HG03565 (cell line): ENCODE measurements around the gene DOCK11.
"Not testable (repeated sequence)": the region's sequence is repeated elsewhere in the genome, so short reads cannot be mapped to it uniquely, and the experiment has no call there.

Experiments
- ATAC-seq: cut with Tn5 transposase; IDR thresholded peaks from one replicate; pipeline ENCODE4 v1.9.1; 2021; ENCODE audit warnings: mild to moderate bottlenecking, moderate library complexity; ENCODE audit not compliant: unreplicated experiment

The DOCK11 gene

GRCh38 chrX:118495061-118495921 lies at the start of gene DOCK11:
Gene DOCK11, plus strand, starts transcription at chrX:118495815. Its CDS starts 157 bp downstream, at chrX:118495972.
- ATAC-seq = peak; percentile 45

GRCh38 chrX:118448273-118448783 lies 47.3 kb upstream of the DOCK11 start:
- ATAC-seq = no peak

DNA sequence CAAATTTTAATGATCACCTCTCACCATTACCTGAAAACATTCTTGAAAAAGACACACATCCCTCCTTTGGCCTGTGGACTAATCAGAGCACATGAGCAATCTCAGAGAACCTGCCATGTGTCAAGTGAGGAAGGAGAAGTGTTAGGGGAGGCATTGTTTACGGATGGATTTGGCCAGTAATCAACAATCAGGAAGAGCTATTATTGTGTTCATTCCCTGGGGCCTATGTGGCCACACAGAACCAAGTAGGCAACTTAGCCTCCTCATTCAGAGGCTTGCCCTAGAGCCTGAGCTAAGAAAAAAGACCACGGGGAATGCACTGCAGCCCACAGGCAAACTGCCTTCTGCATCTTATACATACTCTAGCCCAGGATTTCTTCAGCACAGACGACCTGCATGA lies 40.6 kb upstream of the DOCK11 start:
- ATAC-seq = no peak

GRCh38 chrX:118459494-118459893 lies 36.1 kb upstream of the DOCK11 start:
- ATAC-seq = no peak

- no peak for ATAC-seq
Observed at GRCh38 chrX:118464501-118464900, 31.1 kb upstream of the DOCK11 start.

DNA sequence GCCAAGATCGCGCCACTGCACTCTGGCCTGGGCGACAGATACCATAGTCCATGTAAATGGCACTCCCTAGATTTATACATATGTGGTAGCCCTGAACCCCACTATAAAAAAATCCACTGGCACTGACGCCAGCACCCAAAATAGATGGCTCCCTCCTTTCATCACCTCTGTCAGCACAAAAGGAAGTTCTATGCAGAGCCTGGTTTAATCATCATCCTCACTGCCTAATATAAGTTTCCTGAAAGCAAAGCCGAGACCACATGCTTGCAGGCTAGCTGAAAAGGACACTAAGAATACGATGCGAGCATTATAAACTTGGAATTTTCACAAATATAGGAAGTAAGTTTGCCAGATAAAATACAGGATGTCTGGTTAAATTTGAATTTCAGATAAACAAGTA lies 27.5 kb upstream of the DOCK11 start:
- ATAC-seq = no peak

GRCh38 chrX:118470721-118471347 lies 24.8 kb upstream of the DOCK11 start:
- not testable (repeated sequence) for ATAC-seq

- no peak for ATAC-seq
Observed at GRCh38 chrX:118474586-118474985, 21.0 kb upstream of the DOCK11 start.

DNA sequence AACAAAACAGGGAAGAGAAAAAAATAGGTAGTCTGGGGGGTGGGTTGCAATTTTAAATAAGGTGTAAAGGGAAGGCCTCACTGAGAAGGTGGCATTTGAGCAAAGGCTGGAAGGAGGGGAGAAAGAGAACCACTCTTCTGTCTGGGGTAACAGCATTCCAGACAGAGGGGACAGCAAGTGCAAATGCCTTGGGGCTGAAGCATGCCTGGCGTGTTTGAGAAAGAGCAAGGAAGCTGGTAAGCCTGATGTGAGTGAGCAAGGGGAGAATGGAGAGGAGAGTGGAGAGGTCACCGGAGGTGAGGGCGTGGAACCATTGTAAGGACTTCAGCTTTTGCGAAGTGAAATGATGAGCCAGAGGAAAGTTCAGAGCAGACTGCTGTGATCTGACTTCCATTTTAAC lies 19.7 kb upstream of the DOCK11 start:
- no peak for ATAC-seq

- no peak for ATAC-seq
Observed at GRCh38 chrX:118480172-118480571, 15.4 kb upstream of the DOCK11 start.

DNA sequence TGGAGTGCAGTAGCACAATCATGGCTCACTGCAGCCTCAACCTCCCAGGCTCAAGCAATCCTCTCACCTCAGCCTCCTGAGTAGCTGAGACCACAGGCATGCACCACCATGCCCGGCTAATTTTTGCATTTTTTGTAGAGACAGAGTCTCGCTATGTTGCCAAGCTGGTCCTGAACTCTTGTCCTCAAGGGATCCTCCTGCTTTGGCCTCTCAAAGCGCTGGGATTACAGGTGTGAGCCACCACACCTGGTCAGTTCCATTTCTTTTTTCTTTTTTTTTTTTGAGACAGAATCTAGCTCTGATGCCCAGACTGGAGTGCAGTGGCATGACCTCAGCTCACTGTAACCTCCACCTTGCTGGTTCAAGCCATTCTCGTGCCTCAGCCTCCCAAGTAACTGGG lies 13.2 kb upstream of the DOCK11 start:
- not testable (repeated sequence) for ATAC-seq

- no peak for ATAC-seq
Observed at GRCh38 chrX:118484216-118484903, 11.3 kb upstream of the DOCK11 start.

- ATAC-seq = not testable (repeated sequence)
Observed at GRCh38 chrX:118486693-118487092, 8.9 kb upstream of the DOCK11 start.

DNA sequence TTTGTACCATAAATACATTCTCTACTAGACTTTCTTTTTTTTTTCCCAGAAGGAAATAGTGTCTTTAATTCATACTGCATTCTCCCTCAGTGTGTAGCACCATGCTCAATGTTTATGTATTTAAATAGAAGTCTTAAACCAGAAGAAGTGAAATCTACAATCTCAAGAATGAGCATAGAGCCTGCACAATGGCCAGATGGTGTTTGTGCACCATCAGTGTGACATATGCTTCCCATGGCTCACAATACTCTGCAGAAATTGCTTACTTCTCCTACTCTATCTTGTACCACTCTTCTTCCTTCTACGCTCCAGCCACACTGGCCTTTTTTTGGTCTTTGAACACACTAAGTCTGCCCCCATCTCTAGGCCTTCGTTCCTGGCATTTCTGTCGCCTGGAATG lies 2.6 kb upstream of the DOCK11 start:
- ATAC-seq = no peak

GRCh38 chrX:118493653-118494297 lies 1.8 kb upstream of the DOCK11 start:
- no peak for ATAC-seq

- peak; percentile 56 for ATAC-seq
Observed at GRCh38 chrX:118495958-118496762, 545 bp downstream of the DOCK11 start.

DNA sequence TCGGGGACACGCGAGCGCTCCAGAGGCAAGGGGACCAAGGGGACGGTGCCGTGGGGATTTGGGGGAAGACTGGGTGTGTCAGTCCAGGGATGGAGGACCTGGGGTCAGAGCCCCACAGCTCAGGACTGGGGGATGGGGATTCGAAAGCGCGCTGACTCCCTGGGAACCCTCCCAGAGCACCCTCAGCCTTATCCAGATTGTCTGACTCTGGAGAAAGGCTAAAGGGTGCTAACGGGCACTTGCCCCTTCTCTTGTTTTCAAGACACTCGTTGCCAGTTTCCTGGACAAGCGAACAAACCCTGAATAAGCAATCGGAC lies 1.1 kb downstream of the DOCK11 start:
- peak; percentile 1 for ATAC-seq

DNA sequence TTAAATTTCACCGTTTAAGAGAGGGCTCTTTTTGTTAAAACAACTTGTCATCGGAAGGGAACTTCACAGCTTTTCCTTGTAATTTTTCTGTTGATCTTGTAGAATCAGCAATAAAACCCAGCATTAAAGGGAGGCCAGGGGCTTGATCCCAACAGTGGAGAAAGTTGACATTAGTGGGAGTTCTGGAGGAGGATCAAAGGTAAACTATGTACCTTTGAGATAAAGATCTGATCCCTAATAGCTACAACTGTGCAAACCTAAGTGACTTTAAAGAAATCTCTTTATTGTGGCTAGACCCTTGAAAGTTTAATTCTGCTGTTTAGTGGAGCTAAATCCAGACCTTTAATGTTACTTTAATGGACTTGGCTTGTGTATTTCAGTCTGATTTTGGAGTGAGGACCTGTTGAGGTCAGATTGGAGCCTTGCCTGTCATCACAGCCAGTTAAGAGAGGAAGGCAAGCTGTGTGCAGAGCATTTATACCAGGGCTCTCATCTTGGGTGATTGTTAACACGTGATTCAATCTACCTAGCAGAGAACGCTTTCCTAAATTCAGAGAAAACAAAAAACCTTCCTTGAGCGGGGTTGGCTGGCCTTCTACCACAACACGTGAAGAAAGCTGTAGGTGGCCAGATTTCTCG lies 1.7 kb downstream of the DOCK11 start:
- no peak for ATAC-seq

DNA sequence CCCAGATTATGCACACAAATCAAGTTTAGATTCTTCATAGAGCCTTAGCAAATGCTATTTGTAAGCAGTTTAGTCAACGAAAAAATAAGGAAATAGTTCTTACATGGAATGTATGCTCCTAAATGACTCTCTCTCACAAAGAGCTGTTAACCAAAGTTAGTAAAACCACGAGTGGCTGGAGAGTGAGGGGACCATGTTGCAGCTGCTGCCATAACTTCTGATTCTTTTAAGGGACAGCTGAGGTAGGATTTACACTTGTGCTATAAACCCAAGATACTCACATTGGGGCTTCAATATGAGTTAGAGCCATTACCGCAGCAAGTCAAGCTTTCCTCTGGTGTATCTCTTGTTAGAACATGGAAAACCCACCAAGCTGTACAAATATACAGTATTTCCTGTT lies 2.7 kb downstream of the DOCK11 start:
- no peak for ATAC-seq

- ATAC-seq = no peak
Observed at GRCh38 chrX:118498755-118499154, 3.1 kb downstream of the DOCK11 start.
